Esophagus muscularis mucosa (tissue), 3 donors: ENCODE data around the gene CPEB4.

ENCODE experiments used
- CTCF ChIP-seq, 3 experiments: fragments of 200-600 bp in 2 of 3; fragments of 450-650 bp in 1 of 3; sonication (generic) in 2 of 3; IDR thresholded peaks; one replicate each; pipeline ENCODE4 v1.5.1; 2017 to 2019; ENCODE audit warnings: antibody characterized with exemption in 3 of 3, mild to moderate bottlenecking in 2 of 3, moderate library complexity in 1 of 3
- POLR2AphosphoS5 ChIP-seq, 2 donors: sonication (generic); formaldehyde crosslinking; IDR thresholded peaks; one replicate each; pipeline ENCODE4 v1.6.1; 2017; ENCODE audit warnings: antibody characterized with exemption in 2 of 2

DNA sequence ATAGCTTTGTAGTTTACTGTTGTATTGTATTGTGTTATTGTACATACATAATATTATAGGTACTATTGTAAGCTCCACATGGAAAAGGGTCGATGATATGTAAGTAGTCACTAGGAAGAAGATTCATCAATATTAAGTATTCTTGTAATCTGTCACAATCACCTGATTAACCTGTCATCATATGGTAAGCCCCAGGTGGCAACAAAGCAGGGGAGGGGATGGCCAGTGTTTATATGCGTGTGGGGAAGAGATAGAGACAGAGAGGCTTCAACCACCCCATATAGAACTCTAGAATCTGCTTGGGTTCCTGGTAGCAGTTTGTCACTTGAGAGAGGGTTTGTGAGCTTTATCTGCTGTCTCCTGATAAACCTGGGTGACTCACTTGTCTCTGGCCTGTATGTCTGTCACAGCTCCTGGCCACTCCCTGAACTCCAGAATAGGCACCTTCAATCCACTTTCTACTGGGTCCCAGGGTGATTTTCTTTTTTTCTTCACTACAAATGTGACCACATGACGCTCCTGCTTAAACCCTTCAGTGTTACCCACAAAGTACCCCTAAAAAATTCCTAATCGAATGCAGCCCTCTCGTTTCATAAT, 48.9 kb upstream of the CPEB4 start:
- no peak for TF ChIP-seq POLR2AphosphoS5 (IDR thresholded peaks at IDR 0.05)
- TF ChIP-seq CTCF (IDR thresholded peaks at IDR 0.05) = no peak
